GM18498 (cell line): ENCODE measurements around the gene FMC1.
"Not testable (repeated sequence)": the region's sequence is repeated elsewhere in the genome, so short reads cannot be mapped to it uniquely, and the experiment has no call there.

Experiments used
- ATAC-seq: cut with Tn5 transposase; IDR thresholded peaks from one replicate; pipeline ENCODE4 v1.9.1; 2021; ENCODE audit warnings: mild to moderate bottlenecking, moderate library complexity; ENCODE audit not compliant: unreplicated experiment

Gene FMC1

GRCh38 chr7:139341058-139341775 lies at the start of gene FMC1:
Gene FMC1 (plus strand): TSS chr7:139341337. CDS start chr7:139341385, 48 bp downstream.
- ATAC-seq, result peak; percentile 56

GRCh38 chr7:139292821-139293220 lies 48.3 kb upstream of the FMC1 start:
- ATAC-seq, result no peak

GRCh38 chr7:139293534-139293933 lies 47.6 kb upstream of the FMC1 start:
- no peak for ATAC-seq

GRCh38 chr7:139294241-139294640 lies 46.9 kb upstream of the FMC1 start:
- ATAC-seq, result no peak

GRCh38 chr7:139294951-139295575 lies 46.1 kb upstream of the FMC1 start:
- no peak for ATAC-seq

- no peak for ATAC-seq
Measured at GRCh38 chr7:139297795-139298194, 43.3 kb upstream of the FMC1 start.

- ATAC-seq, result no peak
Measured at GRCh38 chr7:139299296-139299695, 41.8 kb upstream of the FMC1 start.

- no peak for ATAC-seq
Measured at GRCh38 chr7:139300390-139300789, 40.7 kb upstream of the FMC1 start.

- ATAC-seq, result no peak
Measured at GRCh38 chr7:139304517-139304916, 36.6 kb upstream of the FMC1 start.

- ATAC-seq, result no peak
Measured at GRCh38 chr7:139317939-139318505, 23.1 kb upstream of the FMC1 start.

GRCh38 chr7:139321071-139321745 lies 19.9 kb upstream of the FMC1 start:
- ATAC-seq, result no peak

GRCh38 chr7:139324709-139325108 lies 16.4 kb upstream of the FMC1 start:
- ATAC-seq, result not testable (repeated sequence)

GRCh38 chr7:139328375-139328774 lies 12.8 kb upstream of the FMC1 start:
- no peak for ATAC-seq

- no peak for ATAC-seq
Measured at GRCh38 chr7:139329119-139329518, 12.0 kb upstream of the FMC1 start.

GRCh38 chr7:139330333-139331030 lies 10.7 kb upstream of the FMC1 start:
- ATAC-seq, result no peak

GRCh38 chr7:139332697-139333359 lies 8.3 kb upstream of the FMC1 start:
- no peak for ATAC-seq

- ATAC-seq, result not testable (repeated sequence)
Measured at GRCh38 chr7:139333443-139333842, 7.7 kb upstream of the FMC1 start.

GRCh38 chr7:139334399-139335150 lies 6.6 kb upstream of the FMC1 start:
- ATAC-seq, result no peak

- no peak for ATAC-seq
Measured at GRCh38 chr7:139339025-139339424, 2.1 kb upstream of the FMC1 start.

GRCh38 chr7:139339698-139340036 lies 1.5 kb upstream of the FMC1 start:
- ATAC-seq, result no peak
